GM10248 (cell line): ENCODE measurements around the gene STAP2.

Experiments
- CTCF ChIA-PET: fragments of 300-600 bp; sonication (Branson Sonifier 250); formaldehyde crosslinking; extraction: SDS; loops from one replicate; lab custom pipeline; 2021; ENCODE audit warnings: antibody characterized with exemption; lab: Yijun Ruan, JAX
- POLR2A ChIA-PET: fragments of 350-650 bp; sonication (Branson Sonifier 250); formaldehyde crosslinking; extraction: SDS; loops from one replicate; lab custom pipeline; 2020; ENCODE audit warnings: antibody characterized with exemption; lab: Yijun Ruan, JAX
- DNase-seq: peaks from one replicate; pipeline ENCODE4 v3.0.0; 2012; ENCODE audit errors: extremely low spot score
- CTCF ChIP-seq: IDR thresholded peaks from 2 replicates; pipeline ENCODE4 v1.5.1; 2012; ENCODE audit warnings: mild to moderate bottlenecking, low read depth; ENCODE audit errors: extremely low read depth, missing control alignments, control extremely low read depth

STAP2 gene

DNA sequence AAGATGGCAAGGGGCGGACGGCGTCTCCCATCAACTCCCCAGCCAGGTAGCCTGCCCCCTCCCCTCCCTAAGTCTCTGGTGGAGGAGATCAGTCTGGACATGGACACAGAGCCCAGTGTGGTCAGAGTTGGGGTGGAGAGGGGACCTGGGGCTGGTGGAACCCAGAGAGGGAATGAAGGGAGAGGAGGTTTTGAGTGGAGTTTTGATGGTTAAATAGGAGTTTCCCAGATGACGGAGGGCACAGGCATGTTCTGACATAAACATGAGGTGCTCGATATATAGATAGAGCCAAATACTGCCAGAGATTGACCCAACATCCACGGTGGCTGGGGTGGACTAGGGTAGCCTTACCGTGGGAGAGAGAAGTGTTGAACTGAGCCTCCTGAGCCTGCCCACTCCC lies 20.2 kb downstream of the STAP2 start:
- TF ChIP-seq CTCF: no peak
- ChIA-PET POLR2A (no interaction called here), CTCF (interaction anchor here (1.2 to 4.9 kb wide), 4 partner anchors 11 to 51 kb away, joined by 3 to 28 read pairs (median 13); partner anchors contain the start of gene MPND)
- peak; percentile 4 for DNase-seq

DNA sequence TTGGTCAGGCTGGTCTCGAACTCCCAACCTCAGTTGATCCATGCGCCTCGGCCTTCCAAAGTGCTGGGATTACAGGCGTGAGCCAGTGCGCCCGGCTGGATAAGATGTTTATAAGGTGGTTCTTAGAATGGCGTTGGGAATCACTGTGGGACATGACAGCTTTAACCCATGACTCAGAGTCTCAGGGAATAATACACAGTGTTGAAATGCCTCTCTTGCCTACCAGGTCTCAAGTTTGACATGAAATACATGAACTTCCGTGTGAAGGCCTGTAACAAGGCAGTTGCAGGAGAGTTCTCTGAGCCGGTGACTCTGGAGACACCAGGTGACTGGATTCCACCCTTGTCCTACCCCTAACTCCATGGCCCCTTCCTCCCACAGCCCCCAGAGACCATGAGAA lies 21.7 kb downstream of the STAP2 start:
- ChIA-PET CTCF (no interaction called here), POLR2A (no interaction called here)
- TF ChIP-seq CTCF: no peak
- DNase-seq: no peak

GRCh38 chr19:4313847-4314490 lies 24.7 kb downstream of the STAP2 start:
- POLR2A ChIA-PET: interaction anchor here (0.5 to 0.7 kb wide), 2 partner anchors 14 to 168 kb away, joined by 4 to 5 read pairs; no protein-coding TSS in a partner anchor
- CTCF ChIA-PET: interaction anchor here (1.1 kb wide), 2 partner anchors 17 to 46 kb away, joined by 3 to 6 read pairs; no protein-coding TSS in a partner anchor
- no peak for TF ChIP-seq CTCF
- no peak for DNase-seq

GRCh38 chr19:4310247-4311121 lies 28.1 kb downstream of the STAP2 start:
- CTCF ChIA-PET: interaction anchor here (0.7 to 1.6 kb wide), 2 partner anchors 13 to 20 kb away, joined by 3 to 5 read pairs; no protein-coding TSS in a partner anchor
- POLR2A ChIA-PET: no interaction called here
- no peak for DNase-seq
- TF ChIP-seq CTCF: no peak

DNA sequence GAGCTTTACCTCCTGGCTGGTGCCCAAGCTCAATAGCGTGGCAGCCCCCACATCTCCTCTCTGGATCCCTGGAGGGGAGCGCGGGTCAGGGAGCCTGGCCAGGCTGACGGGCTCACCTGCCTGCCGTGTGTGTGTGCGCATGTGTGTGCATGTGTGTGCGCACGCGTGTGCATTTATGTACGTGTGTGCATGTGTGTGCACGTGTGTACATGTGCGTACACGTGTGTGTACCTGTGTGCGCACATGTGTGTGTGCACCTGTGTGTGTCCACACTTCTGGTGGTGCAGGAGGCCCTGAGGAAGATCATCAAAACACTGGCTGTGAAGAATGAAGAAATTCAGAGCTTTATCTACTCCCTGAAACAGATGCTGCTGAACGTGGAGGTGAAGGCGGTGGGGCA lies 33.0 kb downstream of the STAP2 start:
- TF ChIP-seq CTCF: no peak
- CTCF ChIA-PET: interaction anchor here (1.2 to 1.5 kb wide), 3 partner anchors 14 to 166 kb away, joined by 3 to 6 read pairs (median 4); no protein-coding TSS in a partner anchor
- POLR2A ChIA-PET: no interaction called here
- no peak for DNase-seq

GRCh38 chr19:4305257-4305612 lies 33.4 kb downstream of the STAP2 start:
- TF ChIP-seq CTCF: no peak
- no peak for DNase-seq
- ChIA-PET POLR2A (no interaction called here), CTCF (interaction anchor here (1.2 to 1.5 kb wide), 2 partner anchors 14 to 165 kb away, joined by 3 to 4 read pairs; no protein-coding TSS in a partner anchor)
